Breast epithelium (tissue), 4 donors: ENCODE data around the gene MLH1. TPM values are rescaled to one million over a fixed set of nuclear protein-coding genes. Genes with fewer than 3 reads are reported as not detected.

Source experiments
- DNase-seq, 2 donors: peaks; one replicate each; pipeline ENCODE4 v3.0.0-alpha.2; 2019; ENCODE audit warnings: low spot score in 2 of 2
- H3K27ac ChIP-seq, 2 donors: fragments of 200-600 bp; sonication (generic) in 1 of 2; one replicate each; pipeline ENCODE4 v1.5.1; 2016 to 2019; ENCODE audit warnings: mild to moderate bottlenecking in 1 of 2
- H3K27me3 ChIP-seq, 2 donors: fragments of 200-600 bp; sonication (generic) in 1 of 2; one replicate each; pipeline versions ENCODE4 v1.5.1 to v1.6.0; 2017 to 2019; ENCODE audit warnings: control low read depth in 1 of 2, mild to moderate bottlenecking in 1 of 2
- H3K36me3 ChIP-seq: fragments of 200-600 bp; one replicate; pipeline ENCODE4 v1.5.1; 2019
- H3K4me1 ChIP-seq, 2 donors: fragments of 200-600 bp; sonication (generic); one replicate each; pipeline ENCODE4 v1.5.1; 2016 to 2019; ENCODE audit warnings: control low read depth in 1 of 2
- H3K4me3 ChIP-seq, 3 donors: fragments of 200-600 bp; sonication (generic); 1 replicate in 2 of 3; 2 replicates in 1 of 3; pipeline ENCODE4 v1.5.1; 2016 to 2019; ENCODE audit warnings: mild to moderate bottlenecking in 3 of 3, moderate library complexity in 2 of 3
- H3K9me3 ChIP-seq, 2 donors: fragments of 200-600 bp; sonication (generic) in 1 of 2; one replicate each; pipeline ENCODE4 v1.5.1; 2016 to 2019; ENCODE audit warnings: control low read depth in 1 of 2
- POLR2A ChIP-seq: fragments of 450-650 bp; IDR thresholded peaks from one replicate; pipeline ENCODE4 v1.6.1; 2016; ENCODE audit warnings: antibody characterized with exemption, mild to moderate bottlenecking, moderate library complexity
- POLR2AphosphoS5 ChIP-seq, 3 donors: sonication (generic); formaldehyde crosslinking; IDR thresholded peaks; one replicate each; pipeline ENCODE4 v1.6.1; 2017; ENCODE audit warnings: antibody characterized with exemption in 3 of 3
- intact Hi-C: fragments of 100-400 bp; cut with DNase I; formaldehyde crosslinking; loops from one replicate; pipeline ENCODE4 v1.15.1; 2023; ENCODE audit warnings: low total_unique reads
- total RNA-seq, 3 donors: library from RNA; depleted of rRNA; stranded (reverse); fragments of >200 nt; gene quantifications; one replicate each; pipeline ENCODE4 v1.1.0, GENCODE V29; 2016
- TF ChIP-seq, protein P1 (sequence below), 3 donors: fragments of 450-650 bp; IDR thresholded peaks; one replicate each; pipeline ENCODE4 v1.5.1; 2016 to 2017; ENCODE audit warnings: antibody characterized with exemption in 3 of 3, mild to moderate bottlenecking in 3 of 3, moderate library complexity in 3 of 3

The MLH1 gene
- total RNA-seq, 3 donors from 2014 or later, result 31.2 to 54.4 (median 48.4) TPM

DNA sequence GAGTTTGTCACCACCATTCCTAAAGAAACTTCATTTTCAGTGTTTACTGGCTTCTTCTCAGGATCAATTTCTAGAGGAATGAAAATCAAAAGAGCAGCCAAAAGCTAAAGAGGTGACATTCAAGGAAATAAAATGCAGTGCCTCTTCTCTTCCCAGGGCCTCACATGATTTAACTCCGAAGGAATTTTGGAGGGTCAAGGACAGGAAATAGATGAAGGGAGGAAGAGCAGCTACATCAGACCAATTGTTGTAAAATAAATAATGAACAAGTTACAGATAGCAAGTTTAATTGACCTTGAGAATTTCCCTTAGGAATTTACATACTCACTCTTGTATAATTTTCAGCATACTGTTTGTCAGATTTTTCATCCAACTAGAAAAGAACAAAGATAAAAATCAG lies 103.0 kb downstream of the MLH1 start:
- no peak overlapping the region for H3K4me3 ChIP-seq
- no peaks in the 10 kb centered on the region for H3K27me3 ChIP-seq
- no peaks in the 10 kb centered on the region for H3K9me3 ChIP-seq
- TF ChIP-seq POLR2A (no peak), POLR2AphosphoS5 (IDR thresholded peaks at IDR 0.05) (no peak)
- TF ChIP-seq, protein P1, sequence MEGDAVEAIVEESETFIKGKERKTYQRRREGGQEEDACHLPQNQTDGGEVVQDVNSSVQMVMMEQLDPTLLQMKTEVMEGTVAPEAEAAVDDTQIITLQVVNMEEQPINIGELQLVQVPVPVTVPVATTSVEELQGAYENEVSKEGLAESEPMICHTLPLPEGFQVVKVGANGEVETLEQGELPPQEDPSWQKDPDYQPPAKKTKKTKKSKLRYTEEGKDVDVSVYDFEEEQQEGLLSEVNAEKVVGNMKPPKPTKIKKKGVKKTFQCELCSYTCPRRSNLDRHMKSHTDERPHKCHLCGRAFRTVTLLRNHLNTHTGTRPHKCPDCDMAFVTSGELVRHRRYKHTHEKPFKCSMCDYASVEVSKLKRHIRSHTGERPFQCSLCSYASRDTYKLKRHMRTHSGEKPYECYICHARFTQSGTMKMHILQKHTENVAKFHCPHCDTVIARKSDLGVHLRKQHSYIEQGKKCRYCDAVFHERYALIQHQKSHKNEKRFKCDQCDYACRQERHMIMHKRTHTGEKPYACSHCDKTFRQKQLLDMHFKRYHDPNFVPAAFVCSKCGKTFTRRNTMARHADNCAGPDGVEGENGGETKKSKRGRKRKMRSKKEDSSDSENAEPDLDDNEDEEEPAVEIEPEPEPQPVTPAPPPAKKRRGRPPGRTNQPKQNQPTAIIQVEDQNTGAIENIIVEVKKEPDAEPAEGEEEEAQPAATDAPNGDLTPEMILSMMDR (IDR thresholded peaks at IDR 0.05), result no peak
- no peak for DNase-seq
- no peaks in the 10 kb centered on the region for H3K36me3 ChIP-seq
- H3K4me1 ChIP-seq, result no peaks in the 10 kb centered on the region
- no peak overlapping the region for H3K27ac ChIP-seq
- intact Hi-C loops, result no loop called here

DNA sequence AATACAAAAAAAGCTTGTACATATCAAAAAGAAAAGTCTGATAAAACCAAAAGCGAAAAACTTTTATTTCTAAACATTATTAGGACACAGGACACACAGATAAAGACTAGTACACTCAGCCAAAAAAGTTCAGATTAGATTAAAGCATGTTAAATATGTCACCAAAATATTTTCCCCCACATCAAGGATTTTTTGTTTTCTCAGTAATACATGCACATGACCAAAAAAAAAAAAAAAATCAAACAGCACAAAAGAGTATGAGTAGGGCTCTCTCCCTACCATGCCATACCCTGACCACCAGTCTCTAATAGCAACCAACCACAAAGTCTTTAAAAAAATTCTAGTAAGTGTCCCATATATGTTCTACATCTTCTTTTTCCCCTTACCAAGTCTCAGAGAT lies 103.7 kb downstream of the MLH1 start:
- Histone ChIP-seq H3K4me1 (no peaks in the 10 kb centered on the region), H3K4me3 (no peak overlapping the region), H3K27me3 (no peaks in the 10 kb centered on the region), H3K27ac (no peak overlapping the region), H3K36me3 (no peaks in the 10 kb centered on the region), H3K9me3 (no peaks in the 10 kb centered on the region)
- DNase-seq, result no peak
- intact Hi-C loops, result no loop called here
- TF ChIP-seq, protein P1 (IDR thresholded peaks at IDR 0.05), result no peak
- no peak for TF ChIP-seq POLR2A
- TF ChIP-seq POLR2AphosphoS5 (IDR thresholded peaks at IDR 0.05), result no peak

DNA sequence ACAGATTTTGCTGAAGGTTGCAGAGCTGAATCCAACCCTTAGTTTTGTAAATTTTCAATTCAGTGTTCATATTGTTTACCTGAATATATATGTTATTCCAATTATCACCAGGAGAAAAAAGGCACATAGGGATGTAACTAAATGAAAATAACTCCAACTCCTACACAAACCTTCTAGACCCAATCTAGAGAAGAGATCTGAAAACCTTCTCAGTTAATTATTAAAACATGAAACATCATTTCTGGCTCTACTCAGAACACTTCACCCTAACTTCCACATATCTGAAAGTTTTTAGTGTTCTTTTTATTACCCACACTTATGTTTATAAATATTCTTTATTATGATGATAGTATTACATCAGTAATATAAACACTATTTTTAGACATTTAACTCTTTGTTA lies 104.5 kb downstream of the MLH1 start:
- Histone ChIP-seq H3K4me1 (no peaks in the 10 kb centered on the region), H3K27ac (no peak overlapping the region), H3K4me3 (no peak overlapping the region), H3K9me3 (no peaks in the 10 kb centered on the region), H3K27me3 (no peaks in the 10 kb centered on the region), H3K36me3 (no peaks in the 10 kb centered on the region)
- TF ChIP-seq POLR2AphosphoS5 (IDR thresholded peaks at IDR 0.05) (no peak), POLR2A (no peak)
- TF ChIP-seq, protein P1 (IDR thresholded peaks at IDR 0.05), result no peak
- intact Hi-C loops, result no loop called here
- no peak for DNase-seq

DNA sequence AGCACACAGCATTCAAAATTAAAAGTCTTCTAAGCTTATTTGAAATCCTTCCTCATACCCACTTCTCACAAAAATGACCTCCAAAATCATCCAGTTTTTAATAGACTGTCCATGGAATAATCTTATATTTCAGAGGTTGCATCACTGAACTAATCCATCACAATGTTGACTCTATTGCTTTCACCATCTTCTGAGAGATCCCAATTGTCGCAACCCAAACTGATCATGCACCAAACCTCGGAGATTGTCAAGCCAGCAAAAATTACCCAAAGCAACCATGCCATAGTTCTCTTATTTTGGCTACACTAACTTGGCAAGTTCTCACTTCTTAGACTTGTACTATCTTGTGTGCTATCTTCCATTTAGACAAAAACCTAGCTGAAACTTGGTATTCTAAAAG lies 105.6 kb downstream of the MLH1 start:
- TF ChIP-seq, protein P1 (IDR thresholded peaks at IDR 0.05), result no peak
- TF ChIP-seq POLR2AphosphoS5 (IDR thresholded peaks at IDR 0.05), result no peak
- TF ChIP-seq POLR2A, result no peak
- Histone ChIP-seq H3K9me3 (no peaks in the 10 kb centered on the region), H3K36me3 (no peaks in the 10 kb centered on the region), H3K4me1 (no peaks in the 10 kb centered on the region), H3K27me3 (no peaks in the 10 kb centered on the region), H3K27ac (no peak overlapping the region), H3K4me3 (no peak overlapping the region)
- intact Hi-C loops, result no loop called here
- DNase-seq, result no peak

DNA sequence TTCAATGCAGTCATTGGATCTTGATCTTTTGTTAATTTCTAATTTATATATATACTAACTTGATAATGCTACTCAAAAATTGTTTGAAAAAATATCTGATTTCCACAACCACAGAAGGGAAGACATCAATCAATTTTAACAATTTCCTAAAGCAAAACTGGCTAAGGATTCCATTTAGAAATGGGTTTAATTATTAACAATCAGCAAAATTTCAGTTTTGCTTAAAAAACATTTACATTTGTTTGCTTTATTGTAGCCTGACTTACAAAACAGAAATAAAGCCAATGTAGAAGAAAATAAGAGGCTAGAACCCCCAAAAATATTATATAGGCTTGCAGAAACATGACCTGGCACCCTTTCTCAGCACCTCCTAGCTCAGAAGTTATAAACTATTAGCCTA lies 106.2 kb downstream of the MLH1 start:
- intact Hi-C loops, result no loop called here
- no peak for DNase-seq

More for the DNA sequence above, 106.2 kb downstream of the MLH1 start:
- Histone ChIP-seq H3K9me3 (no peaks in the 10 kb centered on the region), H3K27ac (no peak overlapping the region), H3K27me3 (no peaks in the 10 kb centered on the region), H3K4me1 (no peaks in the 10 kb centered on the region), H3K4me3 (no peak overlapping the region), H3K36me3 (no peaks in the 10 kb centered on the region)
- TF ChIP-seq POLR2AphosphoS5 (IDR thresholded peaks at IDR 0.05) (no peak), POLR2A (no peak)
- TF ChIP-seq, protein P1 (IDR thresholded peaks at IDR 0.05), result no peak
